HepG2 (cell line): Measurements from ENCODE around the gene NOTCH4. TPM values are rescaled to one million over a fixed set of nuclear protein-coding genes. Genes with fewer than 3 reads are reported as not detected.

Source experiments
- CHCHD3 ChIP-seq: sonication (generic); formaldehyde crosslinking; IDR thresholded peaks from 2 replicates; pipeline ENCODE4 v1.8.0; 2022; ENCODE audit warnings: mild to moderate bottlenecking, missing genetic modification reagents, moderate library complexity
- SMARCC2 ChIP-seq: fragments of 450-650 bp; IDR thresholded peaks from 2 replicates; pipeline ENCODE4 v1.6.1; 2017; ENCODE audit warnings: antibody characterized with exemption, mild to moderate bottlenecking
- STAG1 ChIP-seq: sonication (generic); formaldehyde crosslinking; IDR thresholded peaks from 2 replicates; pipeline ENCODE4 v1.4.0; 2020; ENCODE audit warnings: missing genetic modification reagents
- ZBTB25 ChIP-seq: IDR thresholded peaks from 2 replicates; pipeline ENCODE4 v1.6.1; 2018; ENCODE audit warnings: missing genetic modification reagents
- ZBTB7B ChIP-seq: sonication (generic); formaldehyde crosslinking; IDR thresholded peaks from 2 replicates; pipeline ENCODE4 v1.4.0; 2020; ENCODE audit warnings: missing genetic modification reagents
- ZFP41 ChIP-seq: sonication (generic); formaldehyde crosslinking; IDR thresholded peaks from 2 replicates; pipeline ENCODE4 v1.4.0; 2020; ENCODE audit warnings: mild to moderate bottlenecking, missing genetic modification reagents, borderline replicate concordance
- ZNF367 ChIP-seq: sonication (generic); formaldehyde crosslinking; IDR thresholded peaks from 2 replicates; pipeline ENCODE4 v1.4.0; 2020; ENCODE audit warnings: missing genetic modification reagents, borderline replicate concordance
- ZNF510 ChIP-seq: sonication (generic); formaldehyde crosslinking; IDR thresholded peaks from 2 replicates; pipeline ENCODE4 v1.4.0; 2020; ENCODE audit warnings: low read depth, mild to moderate bottlenecking, missing genetic modification reagents
- ZNF577 ChIP-seq: sonication (generic); formaldehyde crosslinking; IDR thresholded peaks from 2 replicates; pipeline ENCODE4 v1.4.0; 2020; ENCODE audit warnings: mild to moderate bottlenecking, low read depth, missing genetic modification reagents, borderline replicate concordance
- ZNF609 ChIP-seq: sonication (generic); formaldehyde crosslinking; IDR thresholded peaks from 2 replicates; pipeline ENCODE4 v1.4.0; 2020; ENCODE audit warnings: mild to moderate bottlenecking, missing genetic modification reagents, borderline replicate concordance
- ZNF839 ChIP-seq: sonication (generic); formaldehyde crosslinking; IDR thresholded peaks from 2 replicates; pipeline ENCODE4 v1.4.0; 2020; ENCODE audit warnings: missing genetic modification reagents, mild to moderate bottlenecking, borderline replicate concordance
- ZSCAN29 ChIP-seq: sonication (generic); formaldehyde crosslinking; conservative IDR thresholded peaks from 2 replicates; pipeline ENCODE4 v1.4.0; 2020; ENCODE audit warnings: mild to moderate bottlenecking, missing genetic modification reagents
- polyA plus RNA-seq, 8 experiments: library from polyadenylated mRNA; depleted of rRNA in 3 of 8; stranded (reverse) in 7 of 8; unstranded in 1 of 8; fragments of >200 nt; fragmentation: Illumina TruSeq in 4 of 8; extraction: Trizol in 4 of 8; gene quantifications; 2 replicates each; pipeline versions ENCODE4 v1.2.1 to v1.2.3, GENCODE V29; 2011 to 2016; ENCODE audit warnings: low read depth in 4 of 8, missing spikeins in 1 of 8, mixed read lengths in 1 of 8; ENCODE audit not compliant: insufficient read depth in 1 of 8
- total RNA-seq, 5 experiments: library from RNA; depleted of rRNA; stranded (reverse); fragments of >200 nt; fragmentation: Illumina TruSeq; extraction: Trizol; gene quantifications; 2 replicates each; pipeline ENCODE4 v1.2.3, GENCODE V29; 2016; ENCODE audit warnings: low read depth in 1 of 5
- TF ChIP-seq, protein P1 (sequence below): sonication (generic); formaldehyde crosslinking; IDR thresholded peaks from 2 replicates; pipeline ENCODE4 v1.5.1; 2020; ENCODE audit warnings: mild to moderate bottlenecking, missing genetic modification reagents, borderline replicate concordance
- TF ChIP-seq, protein P2 (sequence below): sonication (generic); formaldehyde crosslinking; IDR thresholded peaks from 2 replicates; pipeline ENCODE4 v1.4.0; 2020; ENCODE audit warnings: missing genetic modification reagents

NOTCH4 gene
- total and polyA plus RNA-seq, 2 of the 13 experiments (the other 11 are each of a cell fraction or from before 2014, with no cell fraction given) = 0.51 to 0.83 TPM

GRCh38 chr6:32195902-32196681 is 27.8 kb downstream of the NOTCH4 start (continued):
- TF ChIP-seq, protein P1, sequence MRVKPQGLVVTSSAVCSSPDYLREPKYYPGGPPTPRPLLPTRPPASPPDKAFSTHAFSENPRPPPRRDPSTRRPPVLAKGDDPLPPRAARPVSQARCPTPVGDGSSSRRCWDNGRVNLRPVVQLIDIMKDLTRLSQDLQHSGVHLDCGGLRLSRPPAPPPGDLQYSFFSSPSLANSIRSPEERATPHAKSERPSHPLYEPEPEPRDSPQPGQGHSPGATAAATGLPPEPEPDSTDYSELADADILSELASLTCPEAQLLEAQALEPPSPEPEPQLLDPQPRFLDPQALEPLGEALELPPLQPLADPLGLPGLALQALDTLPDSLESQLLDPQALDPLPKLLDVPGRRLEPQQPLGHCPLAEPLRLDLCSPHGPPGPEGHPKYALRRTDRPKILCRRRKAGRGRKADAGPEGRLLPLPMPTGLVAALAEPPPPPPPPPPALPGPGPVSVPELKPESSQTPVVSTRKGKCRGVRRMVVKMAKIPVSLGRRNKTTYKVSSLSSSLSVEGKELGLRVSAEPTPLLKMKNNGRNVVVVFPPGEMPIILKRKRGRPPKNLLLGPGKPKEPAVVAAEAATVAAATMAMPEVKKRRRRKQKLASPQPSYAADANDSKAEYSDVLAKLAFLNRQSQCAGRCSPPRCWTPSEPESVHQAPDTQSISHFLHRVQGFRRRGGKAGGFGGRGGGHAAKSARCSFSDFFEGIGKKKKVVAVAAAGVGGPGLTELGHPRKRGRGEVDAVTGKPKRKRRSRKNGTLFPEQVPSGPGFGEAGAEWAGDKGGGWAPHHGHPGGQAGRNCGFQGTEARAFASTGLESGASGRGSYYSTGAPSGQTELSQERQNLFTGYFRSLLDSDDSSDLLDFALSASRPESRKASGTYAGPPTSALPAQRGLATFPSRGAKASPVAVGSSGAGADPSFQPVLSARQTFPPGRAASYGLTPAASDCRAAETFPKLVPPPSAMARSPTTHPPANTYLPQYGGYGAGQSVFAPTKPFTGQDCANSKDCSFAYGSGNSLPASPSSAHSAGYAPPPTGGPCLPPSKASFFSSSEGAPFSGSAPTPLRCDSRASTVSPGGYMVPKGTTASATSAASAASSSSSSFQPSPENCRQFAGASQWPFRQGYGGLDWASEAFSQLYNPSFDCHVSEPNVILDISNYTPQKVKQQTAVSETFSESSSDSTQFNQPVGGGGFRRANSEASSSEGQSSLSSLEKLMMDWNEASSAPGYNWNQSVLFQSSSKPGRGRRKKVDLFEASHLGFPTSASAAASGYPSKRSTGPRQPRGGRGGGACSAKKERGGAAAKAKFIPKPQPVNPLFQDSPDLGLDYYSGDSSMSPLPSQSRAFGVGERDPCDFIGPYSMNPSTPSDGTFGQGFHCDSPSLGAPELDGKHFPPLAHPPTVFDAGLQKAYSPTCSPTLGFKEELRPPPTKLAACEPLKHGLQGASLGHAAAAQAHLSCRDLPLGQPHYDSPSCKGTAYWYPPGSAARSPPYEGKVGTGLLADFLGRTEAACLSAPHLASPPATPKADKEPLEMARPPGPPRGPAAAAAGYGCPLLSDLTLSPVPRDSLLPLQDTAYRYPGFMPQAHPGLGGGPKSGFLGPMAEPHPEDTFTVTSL = 0 out of 2 replicates have a peak, but pooled peaks have one; percentile 58
- TF ChIP-seq ZFP41 (CRISPR knock-in tag) (peak; percentile 65; the same call in 1 of the 2 replicates), ZNF510 (CRISPR knock-in tag) (peak; percentile 47; the same call in 1 of the 2 replicates), CHCHD3 (no peak), ZBTB25 (CRISPR knock-in tag) (peak; percentile 88; the same call in 1 of the 2 replicates), SMARCC2 (no peak), ZNF609 (CRISPR knock-in tag) (no peak), ZNF839 (0 out of 2 replicates have a peak, but pooled peaks have one; percentile 4), STAG1 (CRISPR knock-in tag) (no peak; the same call in 1 of the 2 replicates), ZNF577 (CRISPR knock-in tag) (no peak), ZSCAN29 (CRISPR knock-in tag) (peak; percentile 63; the same call in 1 of the 2 replicates), ZBTB7B (CRISPR knock-in tag) (peak; percentile 18; the same call in 1 of the 2 replicates), ZNF367 (CRISPR knock-in tag) (no peak)
- TF ChIP-seq, protein P2, sequence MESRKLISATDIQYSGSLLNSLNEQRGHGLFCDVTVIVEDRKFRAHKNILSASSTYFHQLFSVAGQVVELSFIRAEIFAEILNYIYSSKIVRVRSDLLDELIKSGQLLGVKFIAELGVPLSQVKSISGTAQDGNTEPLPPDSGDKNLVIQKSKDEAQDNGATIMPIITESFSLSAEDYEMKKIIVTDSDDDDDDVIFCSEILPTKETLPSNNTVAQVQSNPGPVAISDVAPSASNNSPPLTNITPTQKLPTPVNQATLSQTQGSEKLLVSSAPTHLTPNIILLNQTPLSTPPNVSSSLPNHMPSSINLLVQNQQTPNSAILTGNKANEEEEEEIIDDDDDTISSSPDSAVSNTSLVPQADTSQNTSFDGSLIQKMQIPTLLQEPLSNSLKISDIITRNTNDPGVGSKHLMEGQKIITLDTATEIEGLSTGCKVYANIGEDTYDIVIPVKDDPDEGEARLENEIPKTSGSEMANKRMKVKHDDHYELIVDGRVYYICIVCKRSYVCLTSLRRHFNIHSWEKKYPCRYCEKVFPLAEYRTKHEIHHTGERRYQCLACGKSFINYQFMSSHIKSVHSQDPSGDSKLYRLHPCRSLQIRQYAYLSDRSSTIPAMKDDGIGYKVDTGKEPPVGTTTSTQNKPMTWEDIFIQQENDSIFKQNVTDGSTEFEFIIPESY (CRISPR knock-in tag) = 0 out of 2 replicates have a peak, but pooled peaks have one; percentile 4
